ENCODE results near the gene CDK11B. TPM values are rescaled to one million over a fixed set of nuclear protein-coding genes. Genes with fewer than 3 reads are reported as not detected.

Gene CDK11B
- total and polyA plus RNA-seq, 2 of the 8 experiments (the other 6 are each of a cell fraction or from before 2014, with no cell fraction given) = 11.1 to 31.9 TPM

GRCh38 chr1:1600861-1601563 is 57.8 kb downstream of the CDK11B start (continued):
- TF ChIP-seq, protein P1, sequence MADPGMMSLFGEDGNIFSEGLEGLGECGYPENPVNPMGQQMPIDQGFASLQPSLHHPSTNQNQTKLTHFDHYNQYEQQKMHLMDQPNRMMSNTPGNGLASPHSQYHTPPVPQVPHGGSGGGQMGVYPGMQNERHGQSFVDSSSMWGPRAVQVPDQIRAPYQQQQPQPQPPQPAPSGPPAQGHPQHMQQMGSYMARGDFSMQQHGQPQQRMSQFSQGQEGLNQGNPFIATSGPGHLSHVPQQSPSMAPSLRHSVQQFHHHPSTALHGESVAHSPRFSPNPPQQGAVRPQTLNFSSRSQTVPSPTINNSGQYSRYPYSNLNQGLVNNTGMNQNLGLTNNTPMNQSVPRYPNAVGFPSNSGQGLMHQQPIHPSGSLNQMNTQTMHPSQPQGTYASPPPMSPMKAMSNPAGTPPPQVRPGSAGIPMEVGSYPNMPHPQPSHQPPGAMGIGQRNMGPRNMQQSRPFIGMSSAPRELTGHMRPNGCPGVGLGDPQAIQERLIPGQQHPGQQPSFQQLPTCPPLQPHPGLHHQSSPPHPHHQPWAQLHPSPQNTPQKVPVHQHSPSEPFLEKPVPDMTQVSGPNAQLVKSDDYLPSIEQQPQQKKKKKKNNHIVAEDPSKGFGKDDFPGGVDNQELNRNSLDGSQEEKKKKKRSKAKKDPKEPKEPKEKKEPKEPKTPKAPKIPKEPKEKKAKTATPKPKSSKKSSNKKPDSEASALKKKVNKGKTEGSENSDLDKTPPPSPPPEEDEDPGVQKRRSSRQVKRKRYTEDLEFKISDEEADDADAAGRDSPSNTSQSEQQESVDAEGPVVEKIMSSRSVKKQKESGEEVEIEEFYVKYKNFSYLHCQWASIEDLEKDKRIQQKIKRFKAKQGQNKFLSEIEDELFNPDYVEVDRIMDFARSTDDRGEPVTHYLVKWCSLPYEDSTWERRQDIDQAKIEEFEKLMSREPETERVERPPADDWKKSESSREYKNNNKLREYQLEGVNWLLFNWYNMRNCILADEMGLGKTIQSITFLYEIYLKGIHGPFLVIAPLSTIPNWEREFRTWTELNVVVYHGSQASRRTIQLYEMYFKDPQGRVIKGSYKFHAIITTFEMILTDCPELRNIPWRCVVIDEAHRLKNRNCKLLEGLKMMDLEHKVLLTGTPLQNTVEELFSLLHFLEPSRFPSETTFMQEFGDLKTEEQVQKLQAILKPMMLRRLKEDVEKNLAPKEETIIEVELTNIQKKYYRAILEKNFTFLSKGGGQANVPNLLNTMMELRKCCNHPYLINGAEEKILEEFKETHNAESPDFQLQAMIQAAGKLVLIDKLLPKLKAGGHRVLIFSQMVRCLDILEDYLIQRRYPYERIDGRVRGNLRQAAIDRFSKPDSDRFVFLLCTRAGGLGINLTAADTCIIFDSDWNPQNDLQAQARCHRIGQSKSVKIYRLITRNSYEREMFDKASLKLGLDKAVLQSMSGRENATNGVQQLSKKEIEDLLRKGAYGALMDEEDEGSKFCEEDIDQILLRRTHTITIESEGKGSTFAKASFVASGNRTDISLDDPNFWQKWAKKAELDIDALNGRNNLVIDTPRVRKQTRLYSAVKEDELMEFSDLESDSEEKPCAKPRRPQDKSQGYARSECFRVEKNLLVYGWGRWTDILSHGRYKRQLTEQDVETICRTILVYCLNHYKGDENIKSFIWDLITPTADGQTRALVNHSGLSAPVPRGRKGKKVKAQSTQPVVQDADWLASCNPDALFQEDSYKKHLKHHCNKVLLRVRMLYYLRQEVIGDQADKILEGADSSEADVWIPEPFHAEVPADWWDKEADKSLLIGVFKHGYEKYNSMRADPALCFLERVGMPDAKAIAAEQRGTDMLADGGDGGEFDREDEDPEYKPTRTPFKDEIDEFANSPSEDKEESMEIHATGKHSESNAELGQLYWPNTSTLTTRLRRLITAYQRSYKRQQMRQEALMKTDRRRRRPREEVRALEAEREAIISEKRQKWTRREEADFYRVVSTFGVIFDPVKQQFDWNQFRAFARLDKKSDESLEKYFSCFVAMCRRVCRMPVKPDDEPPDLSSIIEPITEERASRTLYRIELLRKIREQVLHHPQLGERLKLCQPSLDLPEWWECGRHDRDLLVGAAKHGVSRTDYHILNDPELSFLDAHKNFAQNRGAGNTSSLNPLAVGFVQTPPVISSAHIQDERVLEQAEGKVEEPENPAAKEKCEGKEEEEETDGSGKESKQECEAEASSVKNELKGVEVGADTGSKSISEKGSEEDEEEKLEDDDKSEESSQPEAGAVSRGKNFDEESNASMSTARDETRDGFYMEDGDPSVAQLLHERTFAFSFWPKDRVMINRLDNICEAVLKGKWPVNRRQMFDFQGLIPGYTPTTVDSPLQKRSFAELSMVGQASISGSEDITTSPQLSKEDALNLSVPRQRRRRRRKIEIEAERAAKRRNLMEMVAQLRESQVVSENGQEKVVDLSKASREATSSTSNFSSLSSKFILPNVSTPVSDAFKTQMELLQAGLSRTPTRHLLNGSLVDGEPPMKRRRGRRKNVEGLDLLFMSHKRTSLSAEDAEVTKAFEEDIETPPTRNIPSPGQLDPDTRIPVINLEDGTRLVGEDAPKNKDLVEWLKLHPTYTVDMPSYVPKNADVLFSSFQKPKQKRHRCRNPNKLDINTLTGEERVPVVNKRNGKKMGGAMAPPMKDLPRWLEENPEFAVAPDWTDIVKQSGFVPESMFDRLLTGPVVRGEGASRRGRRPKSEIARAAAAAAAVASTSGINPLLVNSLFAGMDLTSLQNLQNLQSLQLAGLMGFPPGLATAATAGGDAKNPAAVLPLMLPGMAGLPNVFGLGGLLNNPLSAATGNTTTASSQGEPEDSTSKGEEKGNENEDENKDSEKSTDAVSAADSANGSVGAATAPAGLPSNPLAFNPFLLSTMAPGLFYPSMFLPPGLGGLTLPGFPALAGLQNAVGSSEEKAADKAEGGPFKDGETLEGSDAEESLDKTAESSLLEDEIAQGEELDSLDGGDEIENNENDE (IDR thresholded peaks at IDR 0.05; ENCODE audit: insufficient replicate concordance, low read length) = no peak
- TF ChIP-seq, protein P2, sequence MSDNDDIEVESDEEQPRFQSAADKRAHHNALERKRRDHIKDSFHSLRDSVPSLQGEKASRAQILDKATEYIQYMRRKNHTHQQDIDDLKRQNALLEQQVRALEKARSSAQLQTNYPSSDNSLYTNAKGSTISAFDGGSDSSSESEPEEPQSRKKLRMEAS (IDR thresholded peaks at IDR 0.05) = no peak
- TF ChIP-seq BRCA1 (IDR thresholded peaks at IDR 0.05; ENCODE audit: low read depth, low read length) (no peak), HDAC2 (IDR thresholded peaks at IDR 0.05; ENCODE audit: borderline replicate concordance in 1 of 2, low read depth in 2 of 2, low read length in 2 of 2) (no peak), EP300 (IDR thresholded peaks at IDR 0.05; ENCODE audit: borderline replicate concordance in 1 of 2, low read depth in 2 of 2, low read length in 2 of 2) (no peak), ATF2 (IDR thresholded peaks at IDR 0.05; ENCODE audit: low read length) (no peak), SP4 (IDR thresholded peaks at IDR 0.05; ENCODE audit: low read length) (no peak), CHD1 (IDR thresholded peaks at IDR 0.05; ENCODE audit: low read depth, low read length) (no peak)
